ENCODE data around the gene APH1B. TPM values are rescaled to one million over a fixed set of nuclear protein-coding genes. Genes with fewer than 3 reads are reported as not detected.

The APH1B gene
- total RNA-seq, 4 donors from 2014 or later, result 22.9 to 35.3 (median 27.8) TPM

DNA sequence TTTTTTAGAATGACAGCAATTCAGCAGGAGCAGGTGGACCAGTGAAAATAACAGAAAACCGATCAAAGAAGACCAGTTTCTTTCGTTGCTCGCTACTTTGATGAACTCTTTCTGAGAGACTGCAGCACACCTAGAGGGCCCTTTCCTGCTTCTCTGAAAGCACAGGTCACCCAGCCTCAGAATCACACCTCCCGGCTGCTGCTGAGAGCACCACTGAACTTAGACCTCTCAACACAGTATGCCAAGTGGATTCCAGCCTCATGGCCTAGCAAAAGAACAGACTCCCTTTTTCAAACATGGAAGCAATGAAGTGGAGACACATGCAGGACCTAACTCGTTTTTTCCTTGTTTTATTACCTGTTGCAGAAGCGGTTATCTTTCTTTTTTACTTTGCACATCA is 13.9 kb upstream of the APH1B start:
- no peak overlapping the region for H3K4me3 ChIP-seq (replicated peaks in 1 of 3)
- DNase-seq, result no peak
- no peak for TF ChIP-seq POLR2A (IDR thresholded peaks at IDR 0.05)
- TF ChIP-seq, protein P1, sequence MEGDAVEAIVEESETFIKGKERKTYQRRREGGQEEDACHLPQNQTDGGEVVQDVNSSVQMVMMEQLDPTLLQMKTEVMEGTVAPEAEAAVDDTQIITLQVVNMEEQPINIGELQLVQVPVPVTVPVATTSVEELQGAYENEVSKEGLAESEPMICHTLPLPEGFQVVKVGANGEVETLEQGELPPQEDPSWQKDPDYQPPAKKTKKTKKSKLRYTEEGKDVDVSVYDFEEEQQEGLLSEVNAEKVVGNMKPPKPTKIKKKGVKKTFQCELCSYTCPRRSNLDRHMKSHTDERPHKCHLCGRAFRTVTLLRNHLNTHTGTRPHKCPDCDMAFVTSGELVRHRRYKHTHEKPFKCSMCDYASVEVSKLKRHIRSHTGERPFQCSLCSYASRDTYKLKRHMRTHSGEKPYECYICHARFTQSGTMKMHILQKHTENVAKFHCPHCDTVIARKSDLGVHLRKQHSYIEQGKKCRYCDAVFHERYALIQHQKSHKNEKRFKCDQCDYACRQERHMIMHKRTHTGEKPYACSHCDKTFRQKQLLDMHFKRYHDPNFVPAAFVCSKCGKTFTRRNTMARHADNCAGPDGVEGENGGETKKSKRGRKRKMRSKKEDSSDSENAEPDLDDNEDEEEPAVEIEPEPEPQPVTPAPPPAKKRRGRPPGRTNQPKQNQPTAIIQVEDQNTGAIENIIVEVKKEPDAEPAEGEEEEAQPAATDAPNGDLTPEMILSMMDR (IDR thresholded peaks at IDR 0.05), result no peak
- no peak overlapping the region for H3K27ac ChIP-seq
- intact Hi-C loops (cut with DNase I), result no loop called here
- no peaks in the 10 kb centered on the region for H3K27me3 ChIP-seq
- H3K9me3 ChIP-seq, result no peaks in the 10 kb centered on the region
- H3K36me3 ChIP-seq, result no peaks in the 10 kb centered on the region
- 74 to 75% methylated on average over 6 of the region's 6 CpGs for WGBS, 2 donors
- H3K4me1 ChIP-seq, result no peaks in the 10 kb centered on the region

- no peak overlapping the region for H3K27ac ChIP-seq
- 76 to 82% methylated on average over 1 of the region's 1 CpG for WGBS, 2 donors
- no peaks in the 10 kb centered on the region for H3K4me1 ChIP-seq
- intact Hi-C loops (cut with DNase I), result no loop called here
- H3K27me3 ChIP-seq, result no peaks in the 10 kb centered on the region
- no peaks in the 10 kb centered on the region for H3K9me3 ChIP-seq
- H3K4me3 ChIP-seq (replicated peaks in 1 of 3), result no peak overlapping the region
- no peaks in the 10 kb centered on the region for H3K36me3 ChIP-seq
- TF ChIP-seq, protein P1 (IDR thresholded peaks at IDR 0.05), result no peak
- no peak for TF ChIP-seq POLR2A (IDR thresholded peaks at IDR 0.05)
- no peak for DNase-seq
Measured at GRCh38 chr15:63264688-63265293, 12.6 kb upstream of the APH1B start.

DNA sequence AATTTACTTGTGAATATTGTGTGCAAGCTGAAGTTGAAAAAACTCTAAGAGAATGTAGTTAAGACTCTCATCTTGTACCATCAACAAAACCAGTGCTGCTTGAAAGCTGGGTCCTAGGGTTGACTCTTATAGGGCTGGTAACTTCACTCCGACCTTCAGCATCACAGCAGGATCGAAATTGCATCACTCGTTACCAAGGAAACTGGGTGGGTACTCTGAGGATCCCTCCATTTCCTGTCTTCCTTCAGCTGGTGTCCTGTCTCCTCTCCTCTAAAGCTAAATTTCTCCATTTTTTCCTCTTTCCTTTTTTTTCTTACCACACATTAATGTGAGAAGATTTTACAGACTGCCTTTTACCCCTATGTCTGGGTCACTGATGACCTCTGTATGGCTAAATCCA is 3.0 kb upstream of the APH1B start:
- WGBS, 2 donors, result 89 to 92% methylated on average over 3 of the region's 3 CpGs

GRCh38 chr15:63276342-63277037 is 915 bp upstream of the APH1B start:
- no peak for TF ChIP-seq POLR2A (IDR thresholded peaks at IDR 0.05)
- TF ChIP-seq, protein P1 (IDR thresholded peaks at IDR 0.05), result no peak
- H3K4me3 ChIP-seq (replicated peaks in 1 of 3), result peak overlapping the region; percentile 48 to 97 (median 64)
- H3K4me1 ChIP-seq, result peaks cover 4 to 7% of the 10 kb centered on the region in 2 donors
- no peak for DNase-seq
- no peaks in the 10 kb centered on the region for H3K9me3 ChIP-seq
- H3K36me3 ChIP-seq, result no peaks in the 10 kb centered on the region
- 19 to 20% methylated on average over 11 of the region's 11 CpGs for WGBS, 2 donors
- intact Hi-C loops (cut with DNase I), result loop anchor here (10.0 kb wide), 1 partner anchor 92 kb away; the partner anchor contains the start of gene RAB8B
- no peaks in the 10 kb centered on the region for H3K27me3 ChIP-seq
- peak overlapping the region; percentile 64 to 90 (median 65) for H3K27ac ChIP-seq

More for the DNA sequence above, 3.0 kb upstream of the APH1B start:
- H3K27ac ChIP-seq, result no peak overlapping the region
- H3K4me1 ChIP-seq, result peaks cover 4 to 7% of the 10 kb centered on the region in 2 donors
- no peak for DNase-seq
- H3K27me3 ChIP-seq, result no peaks in the 10 kb centered on the region
- TF ChIP-seq, protein P1 (IDR thresholded peaks at IDR 0.05), result no peak
- intact Hi-C loops (cut with DNase I), result loop anchor here (10.0 kb wide), 1 partner anchor 90 kb away; the partner anchor contains the start of gene RAB8B
- H3K9me3 ChIP-seq, result no peaks in the 10 kb centered on the region
- H3K4me3 ChIP-seq (replicated peaks in 1 of 3), result no peak overlapping the region
- H3K36me3 ChIP-seq, result no peaks in the 10 kb centered on the region

Measured in thyroid gland (tissue), 4 donors.